Neutrophil (primary cell): ENCODE measurements around the gene TNFSF12.

Experiments
- H3K27ac ChIP-seq: fragments of 200-600 bp; sonication (generic); 2 replicates; pipeline ENCODE4 v1.5.1; 2016; ENCODE audit warnings: mild to moderate bottlenecking, moderate library complexity
- H3K27me3 ChIP-seq: fragments of 200-600 bp; sonication (generic); 2 replicates; pipeline ENCODE4 v1.6.0; 2016; ENCODE audit warnings: mild to moderate bottlenecking
- H3K36me3 ChIP-seq: fragments of 200-600 bp; sonication (generic); 2 replicates; pipeline ENCODE4 v1.5.1; 2017
- H3K4me1 ChIP-seq, 2 experiments: fragments of 200-600 bp in 1 of 2; sonication (generic) in 1 of 2; 1 replicate in 1 of 2; 2 replicates in 1 of 2; pipeline versions ENCODE4 v1.5.1 to v1.6.1; 2013 to 2016; ENCODE audit warnings: low read depth in 1 of 2, low read length in 1 of 2, mild to moderate bottlenecking in 1 of 2, moderate library complexity in 1 of 2; ENCODE audit not compliant: control insufficient read depth in 1 of 2, insufficient read depth in 1 of 2
- H3K4me3 ChIP-seq, 2 experiments: fragments of 200-600 bp in 1 of 2; sonication (generic) in 1 of 2; 1 replicate in 1 of 2; 2 replicates in 1 of 2; pipeline ENCODE4 v1.5.1; 2013 to 2016; ENCODE audit warnings: low read depth in 1 of 2, low read length in 1 of 2, mild to moderate bottlenecking in 1 of 2, moderate library complexity in 1 of 2
- H3K9me3 ChIP-seq: fragments of 200-600 bp; sonication (generic); 2 replicates; pipeline ENCODE4 v1.5.1; 2016
- CTCF ChIP-seq: fragments of 200-600 bp; sonication (generic); IDR thresholded peaks from 2 replicates; pipeline ENCODE4 v1.5.1; 2016; ENCODE audit warnings: antibody characterized with exemption

TNFSF12 gene

GRCh38 chr17:7502987-7503386 is 45.9 kb upstream of the TNFSF12 start:
- Histone ChIP-seq H3K27ac (no peak overlapping the region), H3K4me1 (no peaks in the 10 kb centered on the region), H3K27me3 (no peaks in the 10 kb centered on the region), H3K9me3 (no peaks in the 10 kb centered on the region), H3K36me3 (peaks cover 100% of the 10 kb centered on the region), H3K4me3 (no peak overlapping the region)
- no peak for TF ChIP-seq CTCF

GRCh38 chr17:7503521-7503920 is 45.3 kb upstream of the TNFSF12 start:
- TF ChIP-seq CTCF = no peak
- H3K9me3 ChIP-seq = no peaks in the 10 kb centered on the region
- no peak overlapping the region for H3K4me3 ChIP-seq
- H3K4me1 ChIP-seq = no peaks in the 10 kb centered on the region
- H3K36me3 ChIP-seq = peaks cover 100% of the 10 kb centered on the region
- no peaks in the 10 kb centered on the region for H3K27me3 ChIP-seq
- H3K27ac ChIP-seq = no peak overlapping the region

GRCh38 chr17:7508145-7508544 is 40.7 kb upstream of the TNFSF12 start:
- Histone ChIP-seq H3K4me3 (no peak overlapping the region), H3K27me3 (no peaks in the 10 kb centered on the region), H3K4me1 (no peaks in the 10 kb centered on the region), H3K9me3 (no peaks in the 10 kb centered on the region), H3K27ac (no peak overlapping the region), H3K36me3 (peaks cover 100% of the 10 kb centered on the region)
- no peak for TF ChIP-seq CTCF

GRCh38 chr17:7508846-7509245 is 40.0 kb upstream of the TNFSF12 start:
- TF ChIP-seq CTCF = no peak
- no peaks in the 10 kb centered on the region for H3K4me1 ChIP-seq
- no peaks in the 10 kb centered on the region for H3K9me3 ChIP-seq
- H3K27ac ChIP-seq = no peak overlapping the region
- H3K36me3 ChIP-seq = peaks cover 100% of the 10 kb centered on the region
- H3K4me3 ChIP-seq = no peak overlapping the region
- H3K27me3 ChIP-seq = no peaks in the 10 kb centered on the region

GRCh38 chr17:7509937-7510336 is 38.9 kb upstream of the TNFSF12 start:
- no peaks in the 10 kb centered on the region for H3K27me3 ChIP-seq
- H3K36me3 ChIP-seq = peaks cover 97% of the 10 kb centered on the region
- no peak for TF ChIP-seq CTCF
- H3K4me3 ChIP-seq = no peak overlapping the region
- no peaks in the 10 kb centered on the region for H3K9me3 ChIP-seq
- no peaks in the 10 kb centered on the region for H3K4me1 ChIP-seq
- H3K27ac ChIP-seq = no peak overlapping the region

- Histone ChIP-seq H3K9me3 (no peaks in the 10 kb centered on the region), H3K27ac (no peak overlapping the region), H3K27me3 (no peaks in the 10 kb centered on the region), H3K4me1 (peaks cover 3 to 9% of the 10 kb centered on the region in 2 experiments), H3K4me3 (no peak overlapping the region), H3K36me3 (peaks cover 86% of the 10 kb centered on the region)
- no peak for TF ChIP-seq CTCF
Observed at GRCh38 chr17:7511108-7511507, 37.8 kb upstream of the TNFSF12 start.
